Aorta (tissue), 5 donors: Measurements from ENCODE around the gene STX10. TPM values are rescaled to one million over a fixed set of nuclear protein-coding genes. Genes with fewer than 3 reads are reported as not detected.

Experiments used
- ATAC-seq: fragments of 200-7000 bp; cut with Tn5 transposase; one replicate; pipeline ENCODE4 v1.9.1; 2022; ENCODE audit warnings: moderate library complexity; ENCODE audit not compliant: low FRiP score
- DNase-seq, 2 donors: peaks; one replicate each; pipeline ENCODE4 v3.0.0-alpha.2; 2020
- H3K27ac ChIP-seq, 2 donors: one replicate each; pipeline ENCODE4 v1.5.1; 2013; ENCODE audit warnings: low read length in 2 of 2, mild to moderate bottlenecking in 2 of 2, moderate library complexity in 2 of 2, control low read depth in 1 of 2, inconsistent platforms in 1 of 2, low read depth in 1 of 2
- H3K27me3 ChIP-seq, 2 donors: one replicate each; pipeline ENCODE4 v1.6.1; 2013; ENCODE audit warnings: control low read depth in 1 of 2, low read length in 1 of 2, mild to moderate bottlenecking in 1 of 2, moderate library complexity in 1 of 2; ENCODE audit not compliant: insufficient read depth in 2 of 2, control insufficient read depth in 1 of 2
- H3K36me3 ChIP-seq, 2 donors: one replicate each; pipeline ENCODE4 v1.6.1; 2013; ENCODE audit warnings: control low read depth in 1 of 2, low read length in 1 of 2, mild to moderate bottlenecking in 1 of 2; ENCODE audit not compliant: insufficient read depth in 2 of 2, control insufficient read depth in 1 of 2
- H3K4me1 ChIP-seq, 2 donors: one replicate each; pipeline ENCODE4 v1.6.1; 2013; ENCODE audit warnings: low read length in 2 of 2, control low read depth in 1 of 2, mild to moderate bottlenecking in 1 of 2, moderate library complexity in 1 of 2; ENCODE audit not compliant: insufficient read depth in 2 of 2, control insufficient read depth in 1 of 2
- H3K4me3 ChIP-seq, 2 donors: one replicate each; pipeline ENCODE4 v1.5.1; 2013; ENCODE audit warnings: low read length in 2 of 2, control low read depth in 1 of 2, mild to moderate bottlenecking in 1 of 2
- H3K9me3 ChIP-seq: one replicate; pipeline ENCODE4 v1.6.1; 2013; ENCODE audit warnings: mild to moderate bottlenecking, low read length; ENCODE audit not compliant: control insufficient read depth
- WGBS, 2 donors: extraction: QIAGEN DNeasy Blood & Tissue Kit; methylation state at CpG; one replicate each; pipeline ENCODE4 v1.1.7; 2013; 5-methylcytosine and 5-hydroxymethylcytosine counted together
- intact Hi-C, 2 donors: fragments of 100-400 bp; cut with DNase I; formaldehyde crosslinking; loops; one replicate each; pipeline versions ENCODE4 v1.14.2 to v1.15.0; 2022
- polyA plus RNA-seq, 2 donors: library from polyadenylated mRNA; stranded (reverse); fragments of 200-250 nt; gene quantifications; one replicate each; pipeline ENCODE4 v1.2.3, GENCODE V29; 2013
- total RNA-seq, 2 donors: library from RNA; stranded (reverse); fragmentation: NEBNext Ultra II Directional; extraction: Animal tissue kit (Norgen Biotek cat#: 25700); gene quantifications; one replicate each; pipeline ENCODE4 v1.2.1, GENCODE V29; 2021
- donor health status: healthy with polysubstance abuse.
- donor health status: Bipolar disorder and iron deficiency.
- donor health status: DM: no; HTN: no; CAD: no.
- donor health status: DM: no; HTN: no; CAD: no.
- donor health status: DM: yes; HTN: yes; CAD: no.

The STX10 gene
- total and polyA plus RNA-seq, 4 donors = 33.0 to 105 (median 58.9) TPM

GRCh38 chr19:13160557-13160956 lies 10.4 kb upstream of the STX10 start:
- ATAC-seq = no peak

GRCh38 chr19:13159713-13160112 lies 9.5 kb upstream of the STX10 start:
- Histone ChIP-seq H3K27ac (no peak overlapping the region), H3K27me3 (no peaks in the 10 kb centered on the region), H3K4me3 (no peak overlapping the region), H3K36me3 (no peaks in the 10 kb centered on the region), H3K9me3 (no peaks in the 10 kb centered on the region), H3K4me1 (no peaks in the 10 kb centered on the region)
- DNase-seq = no peak
- ATAC-seq = no peak
- intact Hi-C loops = no loop called here
- WGBS, 2 donors = 90 to 96% methylated on average over 3 of the region's 3 CpGs

More at GRCh38 chr19:13160557-13160956, 10.4 kb upstream of the STX10 start:
- H3K9me3 ChIP-seq = no peaks in the 10 kb centered on the region
- H3K36me3 ChIP-seq = no peaks in the 10 kb centered on the region
- no peaks in the 10 kb centered on the region for H3K4me1 ChIP-seq
- H3K27ac ChIP-seq = no peak overlapping the region
- no peak for DNase-seq
- intact Hi-C loops = no loop called here
- no peak overlapping the region for H3K4me3 ChIP-seq
- 87 to 94% methylated on average over 1 of the region's 1 CpG for WGBS, 2 donors
- no peaks in the 10 kb centered on the region for H3K27me3 ChIP-seq

GRCh38 chr19:13155472-13156359 lies 5.5 kb upstream of the STX10 start:
- Histone ChIP-seq H3K9me3 (no peaks in the 10 kb centered on the region), H3K4me3 (peak overlapping the region; percentile 13 to 61), H3K36me3 (no peaks in the 10 kb centered on the region), H3K27ac (peak overlapping the region in 1 of 2 donors; percentile 68), H3K4me1 (no peaks in the 10 kb centered on the region), H3K27me3 (peaks cover 0 to 3% of the 10 kb centered on the region in 2 donors)
- intact Hi-C loops = no loop called here
- peak; percentile 89 to 94 for DNase-seq
- 18 to 20% methylated on average over 34 to 55 of the region's 55 CpGs for WGBS, 2 donors
- ATAC-seq = peak; percentile 3

GRCh38 chr19:13154911-13155471 lies 4.8 kb upstream of the STX10 start:
- no peaks in the 10 kb centered on the region for H3K36me3 ChIP-seq
- no peaks in the 10 kb centered on the region for H3K9me3 ChIP-seq
- DNase-seq (peak; percentile 81 to 90), ATAC-seq (no peak)
- intact Hi-C loops = loop anchor here in 1 of 2 donors (5.0 kb wide), 2 partner anchors 363 to 687 kb away; partner anchors contain the start of gene JUNB
- peak overlapping the region; percentile 13 to 61 for H3K4me3 ChIP-seq
- H3K4me1 ChIP-seq = no peaks in the 10 kb centered on the region
- 7 to 11% methylated on average over 24 of the region's 24 CpGs for WGBS, 2 donors
- H3K27me3 ChIP-seq = peaks cover 0 to 3% of the 10 kb centered on the region in 2 donors
- H3K27ac ChIP-seq = peak overlapping the region in 1 of 2 donors; percentile 68

- H3K27ac ChIP-seq = peak overlapping the region; percentile 95 to 97
- peaks cover 0 to 3% of the 10 kb centered on the region in 2 donors for H3K27me3 ChIP-seq
- intact Hi-C loops = loop anchor here in 1 of 2 donors (5.0 kb wide), 2 partner anchors 362 to 688 kb away; partner anchors contain the start of gene JUNB
- peak; percentile 97 to 98 for DNase-seq
- no peaks in the 10 kb centered on the region for H3K36me3 ChIP-seq
- no peaks in the 10 kb centered on the region for H3K4me1 ChIP-seq
- H3K9me3 ChIP-seq = no peaks in the 10 kb centered on the region
- peak overlapping the region; percentile 52 to 61 for H3K4me3 ChIP-seq
- WGBS, 2 donors = 0 to 1% methylated on average over 21 of the region's 21 CpGs
- peak; percentile 40 for ATAC-seq
Observed at GRCh38 chr19:13154241-13154778, 4.1 kb upstream of the STX10 start.

GRCh38 chr19:13153569-13154240 lies 3.5 kb upstream of the STX10 start:
- peak overlapping the region; percentile 95 to 97 for H3K27ac ChIP-seq
- H3K9me3 ChIP-seq = no peaks in the 10 kb centered on the region
- H3K36me3 ChIP-seq = no peaks in the 10 kb centered on the region
- H3K4me1 ChIP-seq = no peaks in the 10 kb centered on the region
- no peak for ATAC-seq
- WGBS, 2 donors = 0% methylated on average over 65 to 69 of the region's 69 CpGs
- H3K27me3 ChIP-seq = peaks cover 0 to 3% of the 10 kb centered on the region in 2 donors
- DNase-seq = peak; percentile 71 to 82
- intact Hi-C loops = loop anchor here in 1 of 2 donors (5.0 kb wide), 2 partner anchors 361 to 689 kb away; partner anchors contain the start of gene JUNB
- H3K4me3 ChIP-seq = peak overlapping the region; percentile 52 to 61

- intact Hi-C loops = loop anchor here in 1 of 2 donors (5.0 kb wide), 2 partner anchors 361 to 689 kb away; partner anchors contain the start of gene JUNB
- Histone ChIP-seq H3K4me1 (no peaks in the 10 kb centered on the region), H3K27me3 (peaks cover 0 to 3% of the 10 kb centered on the region in 2 donors), H3K27ac (peak overlapping the region; percentile 95 to 97), H3K9me3 (no peaks in the 10 kb centered on the region), H3K4me3 (peak overlapping the region; percentile 52 to 61), H3K36me3 (no peaks in the 10 kb centered on the region)
- peak; percentile 80 for ATAC-seq
- 0% methylated on average over 59 of the region's 59 CpGs for WGBS, 2 donors
- peak; percentile 96 to 99 for DNase-seq
Observed at GRCh38 chr19:13152974-13153568, 2.9 kb upstream of the STX10 start.
